Measurements from ENCODE around the gene ZDHHC14.
"Not testable (repeated sequence)": the region's sequence is repeated elsewhere in the genome, so short reads cannot be mapped to it uniquely, and the experiment has no call there.

ZDHHC14 gene

DNA sequence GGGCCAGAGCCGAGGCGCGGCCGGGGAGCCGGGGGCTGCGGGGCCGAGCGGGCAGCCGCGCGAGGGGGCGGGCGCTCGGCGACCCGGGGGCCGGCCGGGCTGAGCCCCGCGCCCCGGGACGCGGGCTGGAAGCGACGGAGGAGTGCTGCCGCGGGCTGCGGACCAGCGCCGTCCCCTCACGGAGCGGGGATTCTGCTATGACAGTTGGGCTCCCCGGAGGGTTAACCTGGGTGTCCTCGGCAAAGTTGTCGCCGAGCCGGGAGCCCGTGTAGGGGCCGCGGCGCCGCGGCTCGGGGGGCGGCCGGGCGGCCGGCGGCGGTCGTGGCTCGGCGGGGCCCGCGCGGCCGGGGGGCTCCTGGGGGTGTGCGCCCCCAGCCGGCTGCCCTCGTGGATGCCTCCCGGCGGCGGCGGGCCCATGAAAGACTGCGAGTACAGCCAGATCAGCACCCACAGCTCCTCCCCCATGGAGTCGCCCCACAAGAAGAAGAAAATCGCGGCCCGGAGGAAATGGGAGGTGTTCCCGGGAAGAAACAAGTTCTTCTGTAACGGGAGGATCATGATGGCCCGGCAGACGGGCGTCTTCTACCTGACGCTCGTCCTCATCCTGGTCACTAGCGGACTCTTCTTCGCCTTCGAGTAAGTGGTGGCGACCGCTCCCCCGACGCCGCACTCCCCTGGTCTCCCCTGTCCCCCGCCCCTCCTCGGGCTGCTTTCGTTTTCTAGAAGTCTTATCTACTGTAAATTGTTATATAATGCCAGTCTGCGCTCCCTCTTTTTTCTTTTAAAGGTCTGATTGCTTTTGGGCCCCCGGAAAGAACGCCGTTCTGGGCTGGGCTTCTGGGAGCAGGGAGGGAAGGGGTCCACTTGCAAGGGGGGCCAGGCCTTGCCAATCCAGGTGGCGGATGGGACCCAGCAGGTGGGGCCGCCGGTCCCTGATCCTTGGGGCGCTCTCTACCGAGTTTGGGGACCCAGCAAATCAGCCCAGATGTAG, 936 bp downstream of the ZDHHC14 start:
- peak; percentile 43 for DNase-seq

DNA sequence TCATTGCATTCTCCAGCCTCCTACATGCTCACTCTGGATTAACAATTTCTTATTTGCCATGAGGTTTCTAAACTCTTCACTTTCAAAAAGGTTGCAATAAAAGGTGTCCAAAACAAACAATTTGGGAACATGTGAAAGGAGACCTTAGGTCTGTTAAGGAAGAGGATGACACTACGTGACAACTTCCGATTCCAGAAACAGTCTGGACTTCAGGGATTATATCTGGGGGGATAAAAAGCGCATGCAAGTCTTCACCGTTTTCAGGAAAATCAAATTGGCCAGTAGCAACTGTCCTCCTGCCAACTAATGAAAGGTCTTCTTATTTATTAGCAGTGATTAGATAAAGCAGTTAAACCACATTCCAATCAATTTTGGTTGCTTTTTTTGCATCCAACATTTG, 1.8 kb downstream of the ZDHHC14 start:
- no peak for DNase-seq

DNA sequence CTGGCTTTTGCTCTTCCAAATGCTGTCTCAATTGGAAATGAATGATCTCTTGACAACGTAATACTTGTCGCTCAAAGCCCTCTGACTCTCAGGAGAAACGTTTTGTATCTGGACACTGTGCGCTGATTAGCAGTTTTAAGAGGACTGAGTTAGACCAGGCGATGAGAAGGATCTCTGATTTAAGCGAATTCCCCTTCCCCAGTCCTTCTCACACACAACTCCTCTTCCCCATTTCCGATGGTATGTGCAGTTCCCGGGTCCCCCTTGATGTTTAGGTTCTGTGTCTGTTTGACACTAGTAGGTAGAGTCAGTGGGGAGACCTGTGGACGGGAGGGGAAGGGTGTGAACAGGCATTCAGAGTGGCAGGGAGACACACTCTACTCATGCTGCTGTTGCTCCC, 2.5 kb downstream of the ZDHHC14 start:
- DNase-seq: no peak

DNA sequence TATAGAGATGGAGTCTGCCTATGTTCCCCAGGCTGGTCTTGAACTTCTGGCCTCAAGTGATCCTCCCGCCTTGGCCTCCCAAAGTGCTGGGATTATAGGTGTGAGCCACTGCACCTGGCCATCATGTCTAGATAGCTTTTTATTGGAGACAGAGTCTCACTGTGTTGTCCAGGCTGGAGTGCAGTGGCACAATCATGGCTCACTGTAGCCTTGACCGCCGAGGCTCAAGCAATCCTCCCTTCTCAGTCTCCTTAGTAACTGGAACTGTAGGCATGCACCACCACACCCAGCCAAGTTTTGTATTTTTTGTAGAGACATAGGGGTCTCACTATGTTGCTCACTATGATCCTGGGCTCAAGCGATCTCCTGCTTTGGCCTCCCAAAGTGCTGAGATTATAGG, 4.0 kb downstream of the ZDHHC14 start:
- not testable (repeated sequence) for DNase-seq

DNA sequence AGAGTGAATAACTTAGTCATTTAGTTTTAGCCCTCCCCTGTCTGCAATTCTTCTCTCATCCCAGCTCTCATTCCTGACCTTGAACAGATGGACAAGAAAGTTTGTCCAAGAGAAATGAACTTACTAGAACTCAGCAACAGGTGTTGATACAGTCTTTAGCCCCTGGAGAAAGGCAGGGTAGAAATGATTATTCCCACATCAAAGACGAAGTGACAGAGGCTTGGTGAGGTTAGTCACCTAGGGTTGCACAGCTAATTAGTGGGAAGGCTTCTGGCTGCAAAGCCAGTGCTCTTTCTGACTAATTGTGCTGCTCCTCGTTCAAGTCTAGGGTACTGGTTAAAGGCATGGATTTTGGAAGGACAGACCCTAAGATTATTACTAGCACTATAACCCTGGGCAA, 4.5 kb downstream of the ZDHHC14 start:
- no peak for DNase-seq

- DNase-seq: no peak
Measured at GRCh38 chr6:157386023-157386422, 5.0 kb downstream of the ZDHHC14 start.

DNA sequence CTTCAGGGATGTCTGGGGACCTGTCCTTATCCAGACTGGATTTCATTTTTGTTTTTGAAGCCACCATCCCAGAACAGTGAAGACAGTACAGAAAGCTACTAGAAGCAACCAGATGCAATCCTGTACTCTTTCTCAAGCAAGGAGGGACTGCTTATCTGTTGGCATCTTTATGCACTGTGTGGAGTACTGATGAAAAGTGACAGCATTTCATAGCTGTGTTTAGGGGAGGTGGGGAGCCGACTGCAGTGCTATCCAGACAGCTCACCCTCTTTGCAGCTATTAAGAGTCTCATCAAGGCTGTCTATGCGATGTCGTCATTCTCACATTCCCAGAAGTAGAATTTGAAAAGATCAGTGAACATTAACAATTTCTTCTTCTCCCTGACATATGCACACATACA, 5.5 kb downstream of the ZDHHC14 start:
- no peak for DNase-seq

DNA sequence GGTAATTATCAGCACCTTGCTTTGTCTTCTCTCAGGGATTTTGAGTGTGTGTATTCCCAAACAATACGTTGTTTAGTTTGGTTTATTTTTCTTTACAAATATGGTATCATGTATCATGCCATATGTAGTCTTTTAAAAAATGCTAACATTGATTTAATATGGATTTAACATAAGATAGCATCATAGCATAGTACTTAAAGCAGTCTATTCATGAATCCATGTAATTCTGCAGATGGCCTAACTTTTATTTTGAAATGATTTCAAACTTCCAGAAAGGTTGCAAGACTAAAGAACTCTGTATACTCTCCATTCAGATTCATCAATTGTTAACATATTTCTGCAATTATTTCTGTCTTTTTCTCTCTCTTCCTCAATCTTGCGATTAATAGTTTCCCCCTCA, 7.9 kb downstream of the ZDHHC14 start:
- no peak for DNase-seq

GRCh38 chr6:157390273-157391060, 9.5 kb downstream of the ZDHHC14 start:
- no peak for DNase-seq

DNA sequence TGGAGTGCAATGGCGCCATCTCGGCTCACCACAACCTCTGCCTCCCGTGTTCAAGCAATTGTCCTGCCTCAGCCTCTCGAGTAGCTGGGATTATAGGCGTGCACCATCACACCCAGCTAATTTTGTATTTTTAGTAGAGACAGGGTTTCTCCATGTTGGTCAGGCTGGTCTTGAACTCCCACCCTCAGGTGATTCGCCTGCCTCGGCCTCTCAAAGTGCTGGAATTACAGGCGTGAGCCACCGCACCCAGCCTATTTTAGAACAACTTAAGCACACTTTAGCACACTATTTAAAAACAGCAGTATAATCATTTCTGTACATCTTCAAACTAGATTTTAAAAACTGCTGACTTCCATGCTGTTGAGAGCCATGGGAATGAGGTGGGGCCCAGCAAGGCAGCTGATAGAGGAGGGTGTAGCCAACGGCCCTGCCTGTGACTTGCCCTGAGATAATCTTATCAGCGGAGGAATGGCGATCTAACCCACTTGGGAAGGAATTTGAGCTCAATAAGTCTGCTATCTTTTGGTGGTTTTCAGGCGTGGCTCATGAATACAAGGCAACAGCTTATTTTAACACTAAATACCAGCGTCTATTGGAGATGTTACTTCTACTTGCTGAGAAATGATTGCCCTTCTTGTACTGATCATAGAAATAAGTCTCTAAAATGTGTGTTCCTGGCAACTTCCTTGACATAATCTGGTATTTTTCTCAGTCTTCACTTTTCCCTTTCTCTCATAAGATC, 12.1 kb downstream of the ZDHHC14 start:
- DNase-seq: no peak

GRCh38 chr6:157393669-157394327, 12.8 kb downstream of the ZDHHC14 start:
- DNase-seq: no peak

DNA sequence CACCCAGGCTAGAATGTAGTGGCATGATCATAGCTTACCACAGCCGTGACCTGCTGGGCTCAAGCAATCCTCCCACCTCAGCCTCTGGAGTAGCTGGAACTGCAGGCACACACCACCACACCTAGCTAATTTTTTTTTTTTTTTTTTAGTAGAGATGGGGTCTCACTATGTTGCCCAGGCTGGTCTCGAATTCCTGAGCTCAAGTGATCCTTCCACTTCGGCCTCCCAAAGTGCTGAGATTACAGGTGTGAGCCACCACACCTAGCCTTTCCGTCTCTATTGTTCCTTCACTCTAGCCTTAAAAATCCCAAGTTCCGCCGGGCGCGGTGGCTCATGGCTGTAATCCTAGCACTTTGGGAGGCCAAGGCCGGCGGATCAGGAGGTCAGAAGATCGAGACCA, 14.2 kb downstream of the ZDHHC14 start:
- DNase-seq: not testable (repeated sequence)

DNA sequence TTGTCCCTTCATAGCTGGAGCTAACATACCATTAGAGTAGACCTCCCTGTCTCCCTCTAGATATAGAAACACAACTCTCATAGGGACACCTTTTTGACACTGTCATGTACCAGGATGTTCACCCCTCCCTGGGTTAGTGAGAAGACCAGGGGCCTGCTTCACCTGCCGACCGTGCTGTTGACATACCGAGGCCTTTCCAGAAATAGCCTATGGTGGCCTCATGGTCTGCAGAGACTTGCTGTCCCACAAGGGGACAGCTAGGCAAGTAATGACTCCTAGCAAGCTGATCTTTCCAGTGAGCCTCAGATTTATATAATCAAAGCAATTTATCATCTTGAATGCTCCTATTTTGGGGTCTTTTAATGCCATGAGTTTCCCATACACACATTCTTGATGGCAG, 15.0 kb downstream of the ZDHHC14 start:
- no peak for DNase-seq

GRCh38 chr6:157397660-157398059, 16.7 kb downstream of the ZDHHC14 start:
- DNase-seq: no peak

- no peak for DNase-seq
Measured at GRCh38 chr6:157398151-157398550, 17.2 kb downstream of the ZDHHC14 start.

DNA sequence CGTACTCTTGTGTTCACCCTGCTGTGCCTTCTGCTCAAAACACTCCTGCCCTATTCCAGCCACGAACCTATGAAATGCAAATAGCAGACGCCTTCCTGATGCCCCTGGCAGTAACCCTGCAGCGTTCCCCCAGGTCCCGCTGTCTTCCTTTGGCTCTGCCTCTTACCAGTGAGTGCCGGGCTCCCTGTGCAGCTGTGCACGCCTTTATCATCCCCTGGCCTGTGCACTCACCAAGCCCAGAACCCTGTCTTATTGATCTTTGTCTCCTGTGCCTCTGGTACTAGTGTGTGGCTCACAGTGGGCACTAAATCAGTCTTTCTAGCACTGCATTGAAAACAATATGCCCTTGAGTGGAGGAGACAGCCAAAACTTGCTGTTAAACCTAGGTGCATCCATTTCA, 19.7 kb downstream of the ZDHHC14 start:
- no peak for DNase-seq

- DNase-seq: no peak
Measured at GRCh38 chr6:157401734-157402338, 20.8 kb downstream of the ZDHHC14 start.

GRCh38 chr6:157402996-157403685, 22.2 kb downstream of the ZDHHC14 start:
- DNase-seq: no peak

- no peak for DNase-seq
Measured at GRCh38 chr6:157403686-157404051, 22.7 kb downstream of the ZDHHC14 start.

- DNase-seq: no peak
Measured at GRCh38 chr6:157405986-157406385, 25.0 kb downstream of the ZDHHC14 start.

GRCh38 chr6:157406661-157407060, 25.7 kb downstream of the ZDHHC14 start:
- no peak for DNase-seq

DNA sequence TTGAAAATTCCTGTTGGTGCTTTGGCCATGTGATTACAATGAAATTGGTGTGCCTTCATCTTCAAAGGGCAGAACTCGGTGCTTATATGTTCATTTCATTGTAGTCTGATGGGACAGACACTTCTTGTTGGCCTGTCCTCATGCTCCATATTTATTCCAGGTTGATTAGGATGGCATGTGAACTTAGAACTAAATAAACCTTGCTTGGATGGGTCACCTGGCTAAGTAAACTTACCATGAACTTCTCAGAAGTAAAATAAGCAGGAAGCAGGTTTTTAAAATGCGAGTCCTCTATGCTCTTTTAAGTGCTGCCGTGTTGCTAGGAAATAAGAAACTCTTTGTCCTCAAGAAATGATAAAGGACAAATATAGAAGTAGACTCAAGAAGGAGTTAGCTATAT, 26.7 kb downstream of the ZDHHC14 start:
- no peak for DNase-seq

All from stimulated activated naive CD4-positive, alpha-beta T cell treated with Interleukin-2 at 50 U/mL for 16 hours (primary cell).